Measurements from ENCODE around the gene PCDHGB4. TPM values are rescaled to one million over a fixed set of nuclear protein-coding genes. Genes with fewer than 3 reads are reported as not detected.

The PCDHGB4 gene
- 0.66 to 1.0 TPM (median 0.73 TPM) in 5 replicates for total RNA-seq (2022; extraction: Qiagen RNA extraction; ENCODE audit: low read depth)

GRCh38 chr5:141387557-141388311 lies at the start of gene PCDHGB4:
TSS of gene PCDHGB4 (plus strand) at chr5:141387698. CDS start at chr5:141387885, 187 bp downstream.

GRCh38 chr5:141338538-141339306 lies 48.8 kb upstream of the PCDHGB4 start, which contains the start of gene PCDHGA2:
TSS of gene PCDHGA2 (plus strand) at chr5:141338760.

GRCh38 chr5:141343242-141343952 lies 44.1 kb upstream of the PCDHGB4 start, which contains the start of gene PCDHGA3:
TSS of gene PCDHGA3 (plus strand) at chr5:141343829. CDS start at chr5:141344034, 205 bp downstream.

GRCh38 chr5:141349917-141350619 lies 37.4 kb upstream of the PCDHGB4 start, which contains the start of gene PCDHGB1:
TSS of gene PCDHGB1 (plus strand) at chr5:141350099. CDS start at chr5:141350261, 162 bp downstream.

GRCh38 chr5:141354900-141355469 lies 32.5 kb upstream of the PCDHGB4 start, which contains the start of gene PCDHGA4:
TSS of gene PCDHGA4 (plus strand) at chr5:141355021. CDS start at chr5:141355108, 87 bp downstream.

GRCh38 chr5:141359790-141360426 lies 27.6 kb upstream of the PCDHGB4 start, which contains the start of gene PCDHGB2:
TSS of gene PCDHGB2 (plus strand) at chr5:141359994. CDS start at chr5:141360136, 142 bp downstream.

GRCh38 chr5:141363952-141364660 lies 23.4 kb upstream of the PCDHGB4 start, which contains the start of gene PCDHGA5:
TSS of gene PCDHGA5 (plus strand) at chr5:141364162. CDS start at chr5:141364331, 169 bp downstream.

GRCh38 chr5:141369994-141370848 lies 17.3 kb upstream of the PCDHGB4 start, which contains the start of gene PCDHGB3:
TSS of gene PCDHGB3 (plus strand) at chr5:141370242. CDS start at chr5:141370395, 153 bp downstream.

GRCh38 chr5:141373673-141374317 lies 13.7 kb upstream of the PCDHGB4 start, which contains the start of gene PCDHGA6:
TSS of gene PCDHGA6 (plus strand) at chr5:141373891. CDS start at chr5:141374084, 193 bp downstream.

GRCh38 chr5:141382469-141383294 lies 4.8 kb upstream of the PCDHGB4 start, which contains the start of gene PCDHGA7:
TSS of gene PCDHGA7 (plus strand) at chr5:141382742. CDS start at chr5:141382900, 158 bp downstream.

GRCh38 chr5:141392429-141393198 lies 5.1 kb downstream of the PCDHGB4 start, which contains the start of gene PCDHGA8:
TSS of gene PCDHGA8 (plus strand) at chr5:141392633. CDS start at chr5:141392814, 181 bp downstream.

GRCh38 chr5:141397756-141398551 lies 10.5 kb downstream of the PCDHGB4 start, which contains the start of gene PCDHGB5:
TSS of gene PCDHGB5 (plus strand) at chr5:141397947. CDS start at chr5:141398128, 181 bp downstream.

GRCh38 chr5:141402553-141403243 lies 15.2 kb downstream of the PCDHGB4 start, which contains the start of gene PCDHGA9:
TSS of gene PCDHGA9 (plus strand) at chr5:141402778. CDS start at chr5:141402953, 175 bp downstream.

GRCh38 chr5:141407790-141408505 lies 20.4 kb downstream of the PCDHGB4 start, which contains the start of gene PCDHGB6:
TSS of gene PCDHGB6 (plus strand) at chr5:141408021. CDS start at chr5:141408203, 182 bp downstream.

